NCI-H748 treated with DMSO at 0.1 percent for 48 hours (cell line): ENCODE results near the gene KIF25.
A peak's percentile ranks its signal among the peaks of the same experiment; 100 is the strongest.

ENCODE experiments used
- DNase-seq: peaks from one replicate; lab custom pipeline; 2025; lab: John Stamatoyannopoulos, UW

KIF25 gene

DNA sequence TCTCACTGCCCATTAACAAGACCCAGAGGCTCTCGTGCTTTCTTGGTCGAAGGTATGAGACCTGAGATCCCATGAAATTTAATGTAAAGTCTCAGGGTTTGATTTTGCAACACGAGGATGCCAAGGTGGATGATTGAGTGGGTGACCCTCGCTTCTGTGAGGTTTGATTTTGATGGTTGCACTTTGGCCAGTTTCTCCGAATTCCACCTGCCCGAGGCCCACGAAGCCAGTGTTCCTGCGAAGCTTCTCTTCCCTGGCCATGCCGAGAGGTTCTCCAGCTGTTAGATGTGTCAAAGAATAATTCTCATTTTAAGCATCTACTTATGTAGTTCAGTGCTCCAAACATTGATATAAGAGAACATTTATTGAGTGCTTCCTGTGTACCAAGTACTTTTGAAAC lies at the start of gene KIF25:
Gene KIF25, plus strand, starts transcription at position 30 of the 400 bp plus-strand sequence. CDS start 31,915 bp downstream, outside the sequence.
- no peak for DNase-seq

- DNase-seq, result no peak
These were observed 49.8 kb upstream of the KIF25 start for GRCh38 chr6:167947716-167948115.

- DNase-seq, result no peak
These were observed 48.8 kb upstream of the KIF25 start for GRCh38 chr6:167948716-167949115.

DNA sequence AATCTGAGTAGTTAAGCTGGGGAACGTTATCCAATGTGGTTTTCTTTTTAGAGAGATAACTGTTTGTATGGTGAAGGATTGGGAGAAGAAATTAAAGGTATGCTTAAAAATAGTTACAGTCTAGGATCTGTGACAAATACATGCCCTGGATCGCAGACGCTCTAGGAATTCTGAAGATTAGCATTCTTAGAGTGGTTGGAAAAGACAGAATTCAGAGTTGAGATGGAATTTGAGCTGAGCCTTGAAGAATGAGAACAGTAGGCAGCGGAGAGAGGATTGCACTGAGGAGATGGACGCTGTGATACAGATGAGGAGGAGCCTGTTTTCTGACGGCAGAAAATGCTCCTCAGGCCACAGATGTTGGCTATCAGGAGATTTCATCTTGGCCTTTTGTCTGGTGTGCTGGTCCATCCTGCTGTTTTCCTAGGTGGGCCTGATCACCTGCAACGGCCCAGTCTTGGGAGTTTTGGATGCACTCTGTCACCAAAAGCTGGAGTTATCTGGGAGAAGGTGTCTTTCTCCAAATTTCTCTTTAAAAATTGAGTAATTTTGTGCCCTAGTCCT lies 48.3 kb upstream of the KIF25 start:
- DNase-seq, result no peak

GRCh38 chr6:167951781-167952511 lies 45.5 kb upstream of the KIF25 start:
- DNase-seq, result no peak

DNA sequence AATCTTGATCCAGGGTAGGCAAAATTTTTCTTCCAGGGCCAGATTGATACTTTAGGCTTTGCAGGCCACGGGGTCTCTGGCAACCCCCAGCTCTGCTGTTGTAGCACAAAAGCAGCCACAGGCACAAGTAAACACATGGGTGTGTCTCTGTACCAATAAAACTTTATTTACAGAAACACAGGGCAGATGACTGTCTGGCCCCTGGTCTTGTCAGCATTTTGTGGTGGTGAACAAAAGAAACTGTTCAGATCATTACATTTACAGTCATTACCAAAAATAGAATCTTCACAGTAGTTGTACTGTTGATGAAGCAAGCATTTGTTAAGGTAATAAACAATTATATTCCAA lies 45.0 kb upstream of the KIF25 start:
- DNase-seq, result peak; percentile 57

- DNase-seq, result no peak
These were observed 43.9 kb upstream of the KIF25 start for GRCh38 chr6:167953551-167953950.

- no peak for DNase-seq
These were observed 43.3 kb upstream of the KIF25 start for GRCh38 chr6:167954151-167954550.

GRCh38 chr6:167956491-167956890 lies 41.0 kb upstream of the KIF25 start:
- DNase-seq, result no peak

- DNase-seq, result no peak
These were observed 40.4 kb upstream of the KIF25 start for GRCh38 chr6:167956983-167957492.

DNA sequence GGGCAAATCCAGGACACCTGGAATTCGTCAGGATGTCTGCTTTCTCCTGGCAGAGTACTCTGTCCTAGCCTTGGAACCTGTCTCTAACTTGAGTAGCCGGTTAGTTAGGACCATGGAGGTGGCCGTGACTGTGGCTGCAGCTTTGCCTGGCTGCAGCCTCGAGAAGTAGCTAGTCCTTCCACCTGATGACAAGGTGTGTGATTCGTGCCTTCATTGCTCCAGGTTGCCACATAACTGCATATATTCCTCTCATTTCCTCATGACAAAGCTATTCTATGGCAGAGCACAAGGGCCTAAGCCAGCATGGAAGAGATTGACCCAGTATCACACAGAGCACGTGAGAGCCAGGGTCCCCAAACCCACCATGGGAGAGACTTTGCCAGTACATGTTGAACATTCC lies 39.8 kb upstream of the KIF25 start:
- DNase-seq, result no peak

DNA sequence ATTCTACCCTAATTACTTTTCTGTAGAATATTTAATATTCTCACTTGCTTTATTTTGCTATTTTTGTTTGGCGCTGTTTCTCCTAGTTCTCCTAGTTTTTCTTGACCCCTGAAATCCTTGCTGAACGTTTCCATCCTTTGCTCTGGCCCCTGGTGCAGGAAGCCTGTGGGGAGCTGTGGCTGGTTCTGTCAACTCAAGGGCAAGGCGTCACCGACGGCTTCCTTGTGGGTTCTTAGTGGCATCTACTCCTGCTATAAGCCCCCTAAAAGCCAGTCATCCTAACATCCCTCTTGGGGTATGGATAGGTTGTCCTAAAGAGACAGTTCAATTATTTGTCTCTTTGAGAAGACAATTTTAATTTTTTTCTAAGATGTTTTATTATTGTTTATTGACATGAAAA lies 36.9 kb upstream of the KIF25 start:
- DNase-seq, result no peak

DNA sequence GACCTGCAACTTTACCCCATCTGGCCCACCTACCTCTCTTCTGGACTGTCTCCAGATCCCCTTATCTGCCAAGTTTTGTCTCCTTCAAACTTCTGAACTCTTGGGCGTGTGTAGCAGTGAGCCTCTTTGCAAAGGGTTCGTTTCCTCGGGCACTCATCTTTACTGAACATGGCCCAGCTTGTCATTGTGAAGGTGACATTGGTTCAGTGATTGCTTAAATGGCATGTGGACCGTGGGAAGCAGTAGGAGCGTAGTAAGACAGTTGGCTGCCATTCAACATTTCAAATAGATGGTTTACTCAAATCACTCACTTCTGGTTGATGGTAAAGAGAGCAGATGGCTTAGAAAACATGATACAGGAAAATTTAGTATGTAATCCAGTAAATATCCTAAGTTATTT lies 34.8 kb upstream of the KIF25 start:
- no peak for DNase-seq

- DNase-seq, result no peak
These were observed 33.8 kb upstream of the KIF25 start for GRCh38 chr6:167963589-167964057.

DNA sequence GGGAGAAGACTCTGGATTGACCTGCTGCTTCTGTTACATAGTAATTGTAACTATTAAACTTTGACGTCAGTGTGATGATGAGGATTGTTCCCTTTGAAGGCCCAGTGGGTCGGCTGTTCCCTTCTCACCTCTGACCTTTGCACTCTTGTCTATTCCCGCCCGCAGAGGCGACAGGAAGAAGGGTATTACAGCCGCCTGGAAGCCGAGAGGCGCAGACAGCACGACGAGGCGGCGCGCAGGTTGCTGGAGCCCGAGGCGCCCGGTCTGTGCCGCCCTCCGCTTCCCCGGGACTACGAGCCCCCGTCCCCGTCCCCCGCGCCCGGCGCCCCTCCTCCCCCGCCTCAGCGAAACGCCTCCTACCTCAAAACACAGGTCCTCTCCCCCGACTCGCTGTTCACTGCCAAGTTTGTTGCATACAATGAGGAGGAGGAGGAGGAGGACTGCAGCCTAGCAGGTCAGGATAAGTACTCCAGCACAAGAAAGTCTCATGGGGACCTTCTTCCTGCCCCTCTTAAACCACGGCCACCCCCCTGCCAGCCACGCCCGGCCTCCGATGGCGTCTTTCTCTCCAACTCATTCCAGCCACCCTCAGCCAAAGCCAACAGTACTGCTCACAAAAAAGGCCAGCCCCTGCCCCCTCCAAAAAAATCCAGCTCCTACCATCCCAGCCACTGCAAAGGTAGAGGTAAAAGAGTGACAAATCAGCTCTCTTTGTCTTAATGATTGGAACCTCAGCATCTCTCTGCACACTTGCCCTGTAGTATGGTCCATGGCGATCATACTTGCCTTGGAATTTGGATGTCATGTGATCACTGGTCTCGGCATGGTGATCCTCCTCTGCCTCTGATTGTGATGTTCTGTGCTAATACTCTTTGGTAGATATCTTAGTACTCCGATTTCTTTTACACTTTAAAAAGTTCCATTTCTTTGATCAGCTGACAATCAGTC lies 31.6 kb upstream of the KIF25 start:
- no peak for DNase-seq

DNA sequence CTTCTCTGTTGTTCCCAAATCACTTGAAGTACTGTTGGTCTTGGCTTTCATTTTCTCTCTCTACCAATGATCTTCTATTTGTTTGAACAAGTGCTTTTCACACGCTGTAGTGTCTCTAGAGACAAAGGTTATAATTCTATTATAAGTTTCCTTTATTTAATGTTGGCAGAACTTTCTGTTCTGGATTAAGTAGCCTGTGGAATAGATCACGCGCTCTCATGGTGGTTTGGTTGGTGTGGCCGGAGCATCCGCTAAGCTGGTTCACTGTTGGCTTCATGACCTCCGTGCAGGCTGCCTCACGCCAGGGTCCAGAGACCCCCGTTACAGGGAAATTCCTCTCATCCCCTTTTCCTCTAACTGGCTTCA lies 30.9 kb upstream of the KIF25 start:
- no peak for DNase-seq

- DNase-seq, result no peak
These were observed 29.4 kb upstream of the KIF25 start for GRCh38 chr6:167968091-167968490.

GRCh38 chr6:167970230-167970629 lies 27.2 kb upstream of the KIF25 start:
- no peak for DNase-seq

DNA sequence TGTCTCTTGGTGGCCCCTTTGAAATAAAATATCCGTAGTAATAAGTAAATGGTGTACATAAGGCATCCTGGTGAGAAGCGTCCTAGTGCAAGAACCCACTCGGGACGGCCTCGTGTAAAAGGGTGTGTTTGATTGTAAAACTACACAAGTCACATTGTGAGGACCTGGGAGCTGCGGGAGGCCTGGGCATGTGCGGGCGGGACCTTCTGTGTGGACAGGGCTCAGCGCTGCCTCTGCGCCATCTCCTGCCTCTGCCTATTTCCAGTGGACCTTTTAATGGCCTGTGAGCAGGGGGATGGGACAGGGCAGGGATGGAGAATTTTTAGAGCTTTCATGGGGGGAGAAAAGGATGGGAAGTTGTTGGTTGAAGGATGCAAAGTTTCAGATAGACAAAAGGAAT lies 25.3 kb upstream of the KIF25 start:
- no peak for DNase-seq

DNA sequence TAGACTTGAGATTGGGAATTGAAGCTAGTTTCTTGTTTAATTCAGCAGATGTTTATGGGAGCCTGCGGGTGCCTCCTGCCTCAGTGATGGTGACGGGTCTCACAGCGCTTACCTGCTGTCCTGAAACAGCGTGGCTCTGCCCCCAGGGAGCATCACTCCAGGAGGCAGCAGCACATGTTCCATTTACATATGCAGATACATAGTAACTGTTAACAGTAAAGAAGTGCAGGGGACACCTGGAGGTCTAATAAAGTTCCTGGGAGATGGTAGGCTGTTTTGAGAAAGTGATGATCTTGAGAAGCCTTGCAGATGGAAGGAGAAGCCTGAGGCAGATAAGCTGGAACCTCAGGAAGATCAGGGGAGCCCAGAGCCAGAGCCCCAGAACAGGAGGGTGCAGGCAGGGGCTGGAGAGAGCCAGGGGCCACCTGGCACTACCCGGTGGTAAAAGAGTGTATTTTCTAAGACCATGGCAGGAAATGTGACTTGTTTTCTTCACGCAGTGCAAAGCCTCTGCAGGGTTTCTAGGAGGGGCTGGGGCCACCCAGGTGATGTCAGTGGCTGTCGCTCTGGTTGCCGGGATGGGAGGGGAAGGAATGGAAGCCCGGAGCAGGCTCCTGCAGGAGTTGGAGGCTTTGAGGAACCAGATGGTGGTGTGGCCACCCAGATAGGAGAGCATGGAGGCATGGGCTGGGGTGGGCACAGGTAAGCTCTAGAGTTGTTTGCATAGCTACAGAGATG lies 24.2 kb upstream of the KIF25 start:
- no peak for DNase-seq

GRCh38 chr6:167974640-167975344 lies 22.7 kb upstream of the KIF25 start:
- no peak for DNase-seq
